ENCODE data around the gene ANXA2R. TPM values are rescaled to one million over a fixed set of nuclear protein-coding genes. Genes with fewer than 3 reads are reported as not detected.
A peak's percentile ranks its signal among the peaks of the same experiment; 100 is the strongest.

ANXA2R gene
- total and polyA plus RNA-seq, 9 of the 15 experiments (the other 6 are each of a cell fraction or from before 2014, with no cell fraction given), result 2.1 to 4.8 (median 3.4) TPM

DNA sequence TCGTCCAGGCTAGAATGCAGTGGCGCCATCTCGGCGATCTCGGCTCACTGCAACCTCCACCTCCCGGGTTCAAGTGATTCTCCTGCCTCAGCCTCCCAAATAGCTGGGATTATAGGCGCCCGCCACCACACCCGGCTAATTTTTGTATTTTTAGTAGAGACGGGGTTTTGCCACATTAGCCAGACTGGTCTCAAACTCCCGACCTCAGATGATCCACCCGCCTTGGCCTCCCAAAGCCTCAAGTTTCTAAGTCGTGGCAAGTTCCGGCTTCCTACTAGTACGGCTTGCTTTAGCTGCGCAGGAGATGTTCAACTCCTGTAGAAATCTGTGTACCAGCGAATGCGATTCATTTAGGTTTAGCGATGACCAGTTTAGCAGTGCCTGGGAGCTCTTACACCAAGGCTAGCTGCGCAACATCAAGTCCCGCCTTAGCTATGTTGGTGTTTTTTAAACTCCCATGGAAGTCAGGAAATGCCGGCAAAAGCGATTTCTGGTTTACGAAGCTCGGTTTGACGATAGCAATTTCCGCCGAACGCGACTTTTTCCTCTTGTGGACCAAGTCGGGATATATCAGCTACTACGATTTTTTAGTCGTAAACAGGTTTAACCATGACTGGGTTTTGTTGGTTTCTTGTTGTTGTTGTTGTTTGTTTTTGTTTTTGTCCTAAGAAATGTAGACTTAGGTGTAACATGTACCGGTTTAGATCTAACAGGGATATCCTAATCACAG is 46.4 kb downstream of the ANXA2R start (continued):
- TF ChIP-seq, protein P1, sequence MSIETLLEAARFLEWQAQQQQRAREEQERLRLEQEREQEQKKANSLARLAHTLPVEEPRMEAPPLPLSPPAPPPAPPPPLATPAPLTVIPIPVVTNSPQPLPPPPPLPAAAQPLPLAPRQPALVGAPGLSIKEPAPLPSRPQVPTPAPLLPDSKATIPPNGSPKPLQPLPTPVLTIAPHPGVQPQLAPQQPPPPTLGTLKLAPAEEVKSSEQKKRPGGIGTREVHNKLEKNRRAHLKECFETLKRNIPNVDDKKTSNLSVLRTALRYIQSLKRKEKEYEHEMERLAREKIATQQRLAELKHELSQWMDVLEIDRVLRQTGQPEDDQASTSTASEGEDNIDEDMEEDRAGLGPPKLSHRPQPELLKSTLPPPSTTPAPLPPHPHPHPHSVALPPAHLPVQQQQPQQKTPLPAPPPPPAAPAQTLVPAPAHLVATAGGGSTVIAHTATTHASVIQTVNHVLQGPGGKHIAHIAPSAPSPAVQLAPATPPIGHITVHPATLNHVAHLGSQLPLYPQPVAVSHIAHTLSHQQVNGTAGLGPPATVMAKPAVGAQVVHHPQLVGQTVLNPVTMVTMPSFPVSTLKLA (conservative IDR thresholded peaks at IDR 0.05), result peak in 1 of 2 experiments; percentile 16; a peak in 1 of 4 replicates
- TF ChIP-seq, protein P2, sequence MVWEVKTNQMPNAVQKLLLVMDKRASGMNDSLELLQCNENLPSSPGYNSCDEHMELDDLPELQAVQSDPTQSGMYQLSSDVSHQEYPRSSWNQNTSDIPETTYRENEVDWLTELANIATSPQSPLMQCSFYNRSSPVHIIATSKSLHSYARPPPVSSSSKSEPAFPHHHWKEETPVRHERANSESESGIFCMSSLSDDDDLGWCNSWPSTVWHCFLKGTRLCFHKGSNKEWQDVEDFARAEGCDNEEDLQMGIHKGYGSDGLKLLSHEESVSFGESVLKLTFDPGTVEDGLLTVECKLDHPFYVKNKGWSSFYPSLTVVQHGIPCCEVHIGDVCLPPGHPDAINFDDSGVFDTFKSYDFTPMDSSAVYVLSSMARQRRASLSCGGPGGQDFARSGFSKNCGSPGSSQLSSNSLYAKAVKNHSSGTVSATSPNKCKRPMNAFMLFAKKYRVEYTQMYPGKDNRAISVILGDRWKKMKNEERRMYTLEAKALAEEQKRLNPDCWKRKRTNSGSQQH (CRISPR knock-in tag; IDR thresholded peaks at IDR 0.05), result 0 out of 2 replicates have a peak, but pooled peaks have one; percentile 75
- TF ChIP-seq POLR2H (tag; IDR thresholded peaks at IDR 0.05; ENCODE audit: low read depth) (0 out of 2 replicates have a peak, but pooled peaks have one; percentile 61), HDAC8 (tag; IDR thresholded peaks at IDR 0.05) (no peak), ZBTB5 (IDR thresholded peaks at IDR 0.05) (no peak), NEUROD1 (IDR thresholded peaks at IDR 0.05; ENCODE audit: borderline replicate concordance, low read depth, low read length, partially characterized antibody) (peak; percentile 31), PPARD (CRISPR knock-in tag; IDR thresholded peaks at IDR 0.05) (no peak), GTF2E2 (tag; IDR thresholded peaks at IDR 0.05) (peak; percentile 91; the same call in 1 of the 2 replicates), FOXK1 (CRISPR knock-in tag; IDR thresholded peaks at IDR 0.05; ENCODE audit: borderline replicate concordance) (no peak), ERF (CRISPR knock-in tag; IDR thresholded peaks at IDR 0.05) (0 out of 2 replicates have a peak, but pooled peaks have one; percentile 31), MIER1 (IDR thresholded peaks at IDR 0.05; ENCODE audit: low read depth) (peak; percentile 58; the same call in 1 of the 2 replicates), NBN (IDR thresholded peaks at IDR 0.05; ENCODE audit: low read depth) (peak; percentile 22), ZNF408 (CRISPR knock-in tag; IDR thresholded peaks at IDR 0.05; ENCODE audit: low read depth) (no peak)
- TF ChIP-seq, protein P3, sequence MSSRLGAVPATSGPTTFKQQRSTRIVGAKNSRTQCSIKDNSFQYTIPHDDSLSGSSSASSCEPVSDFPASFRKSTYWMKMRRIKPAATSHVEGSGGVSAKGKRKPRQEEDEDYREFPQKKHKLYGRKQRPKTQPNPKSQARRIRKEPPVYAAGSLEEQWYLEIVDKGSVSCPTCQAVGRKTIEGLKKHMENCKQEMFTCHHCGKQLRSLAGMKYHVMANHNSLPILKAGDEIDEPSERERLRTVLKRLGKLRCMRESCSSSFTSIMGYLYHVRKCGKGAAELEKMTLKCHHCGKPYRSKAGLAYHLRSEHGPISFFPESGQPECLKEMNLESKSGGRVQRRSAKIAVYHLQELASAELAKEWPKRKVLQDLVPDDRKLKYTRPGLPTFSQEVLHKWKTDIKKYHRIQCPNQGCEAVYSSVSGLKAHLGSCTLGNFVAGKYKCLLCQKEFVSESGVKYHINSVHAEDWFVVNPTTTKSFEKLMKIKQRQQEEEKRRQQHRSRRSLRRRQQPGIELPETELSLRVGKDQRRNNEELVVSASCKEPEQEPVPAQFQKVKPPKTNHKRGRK (tag; IDR thresholded peaks at IDR 0.05), result no peak
- TF ChIP-seq, protein P4, sequence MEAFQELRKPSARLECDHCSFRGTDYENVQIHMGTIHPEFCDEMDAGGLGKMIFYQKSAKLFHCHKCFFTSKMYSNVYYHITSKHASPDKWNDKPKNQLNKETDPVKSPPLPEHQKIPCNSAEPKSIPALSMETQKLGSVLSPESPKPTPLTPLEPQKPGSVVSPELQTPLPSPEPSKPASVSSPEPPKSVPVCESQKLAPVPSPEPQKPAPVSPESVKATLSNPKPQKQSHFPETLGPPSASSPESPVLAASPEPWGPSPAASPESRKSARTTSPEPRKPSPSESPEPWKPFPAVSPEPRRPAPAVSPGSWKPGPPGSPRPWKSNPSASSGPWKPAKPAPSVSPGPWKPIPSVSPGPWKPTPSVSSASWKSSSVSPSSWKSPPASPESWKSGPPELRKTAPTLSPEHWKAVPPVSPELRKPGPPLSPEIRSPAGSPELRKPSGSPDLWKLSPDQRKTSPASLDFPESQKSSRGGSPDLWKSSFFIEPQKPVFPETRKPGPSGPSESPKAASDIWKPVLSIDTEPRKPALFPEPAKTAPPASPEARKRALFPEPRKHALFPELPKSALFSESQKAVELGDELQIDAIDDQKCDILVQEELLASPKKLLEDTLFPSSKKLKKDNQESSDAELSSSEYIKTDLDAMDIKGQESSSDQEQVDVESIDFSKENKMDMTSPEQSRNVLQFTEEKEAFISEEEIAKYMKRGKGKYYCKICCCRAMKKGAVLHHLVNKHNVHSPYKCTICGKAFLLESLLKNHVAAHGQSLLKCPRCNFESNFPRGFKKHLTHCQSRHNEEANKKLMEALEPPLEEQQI (IDR thresholded peaks at IDR 0.05), result 0 out of 2 replicates have a peak, but pooled peaks have one; percentile 17
- TF ChIP-seq, protein P5, sequence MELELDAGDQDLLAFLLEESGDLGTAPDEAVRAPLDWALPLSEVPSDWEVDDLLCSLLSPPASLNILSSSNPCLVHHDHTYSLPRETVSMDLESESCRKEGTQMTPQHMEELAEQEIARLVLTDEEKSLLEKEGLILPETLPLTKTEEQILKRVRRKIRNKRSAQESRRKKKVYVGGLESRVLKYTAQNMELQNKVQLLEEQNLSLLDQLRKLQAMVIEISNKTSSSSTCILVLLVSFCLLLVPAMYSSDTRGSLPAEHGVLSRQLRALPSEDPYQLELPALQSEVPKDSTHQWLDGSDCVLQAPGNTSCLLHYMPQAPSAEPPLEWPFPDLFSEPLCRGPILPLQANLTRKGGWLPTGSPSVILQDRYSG (tag; conservative IDR thresholded peaks at IDR 0.05; ENCODE audit: low read depth), result peak; percentile 60

Data from K562 (cell line).